ENCODE measurements around the gene TSPYL2.

DNA sequence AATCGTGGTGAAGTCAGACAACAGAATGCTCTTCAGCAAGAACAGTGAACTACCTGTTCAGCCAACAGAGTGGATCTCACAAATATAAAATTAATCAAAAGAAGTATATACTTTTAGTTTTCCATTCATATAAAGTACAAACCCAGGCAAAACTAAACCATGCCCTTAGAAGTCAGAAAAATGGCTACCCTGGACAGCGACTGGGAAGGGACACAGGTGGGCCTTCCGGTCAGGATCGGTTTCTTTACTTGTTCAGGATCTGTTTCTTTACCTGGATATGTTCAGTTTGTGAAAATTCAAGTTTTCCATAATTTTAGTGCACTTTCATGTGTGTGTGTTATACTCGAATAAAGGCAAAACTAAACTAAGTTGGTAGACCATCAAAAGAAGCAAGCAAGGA is 46.0 kb upstream of the TSPYL2 start:
- TF ChIP-seq, protein P1, sequence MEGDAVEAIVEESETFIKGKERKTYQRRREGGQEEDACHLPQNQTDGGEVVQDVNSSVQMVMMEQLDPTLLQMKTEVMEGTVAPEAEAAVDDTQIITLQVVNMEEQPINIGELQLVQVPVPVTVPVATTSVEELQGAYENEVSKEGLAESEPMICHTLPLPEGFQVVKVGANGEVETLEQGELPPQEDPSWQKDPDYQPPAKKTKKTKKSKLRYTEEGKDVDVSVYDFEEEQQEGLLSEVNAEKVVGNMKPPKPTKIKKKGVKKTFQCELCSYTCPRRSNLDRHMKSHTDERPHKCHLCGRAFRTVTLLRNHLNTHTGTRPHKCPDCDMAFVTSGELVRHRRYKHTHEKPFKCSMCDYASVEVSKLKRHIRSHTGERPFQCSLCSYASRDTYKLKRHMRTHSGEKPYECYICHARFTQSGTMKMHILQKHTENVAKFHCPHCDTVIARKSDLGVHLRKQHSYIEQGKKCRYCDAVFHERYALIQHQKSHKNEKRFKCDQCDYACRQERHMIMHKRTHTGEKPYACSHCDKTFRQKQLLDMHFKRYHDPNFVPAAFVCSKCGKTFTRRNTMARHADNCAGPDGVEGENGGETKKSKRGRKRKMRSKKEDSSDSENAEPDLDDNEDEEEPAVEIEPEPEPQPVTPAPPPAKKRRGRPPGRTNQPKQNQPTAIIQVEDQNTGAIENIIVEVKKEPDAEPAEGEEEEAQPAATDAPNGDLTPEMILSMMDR (conservative IDR thresholded peaks at IDR 0.05; ENCODE audit: low read depth, low read length), result no peak
- TF ChIP-seq SMC3 (IDR thresholded peaks at IDR 0.05; ENCODE audit: low read depth, low read length) (no peak), NFE2L2 (IDR thresholded peaks at IDR 0.05; ENCODE audit: low read depth, low read length) (no peak), RAD21 (IDR thresholded peaks at IDR 0.05; ENCODE audit: low read length) (no peak)
- TF ChIP-seq, protein P2, sequence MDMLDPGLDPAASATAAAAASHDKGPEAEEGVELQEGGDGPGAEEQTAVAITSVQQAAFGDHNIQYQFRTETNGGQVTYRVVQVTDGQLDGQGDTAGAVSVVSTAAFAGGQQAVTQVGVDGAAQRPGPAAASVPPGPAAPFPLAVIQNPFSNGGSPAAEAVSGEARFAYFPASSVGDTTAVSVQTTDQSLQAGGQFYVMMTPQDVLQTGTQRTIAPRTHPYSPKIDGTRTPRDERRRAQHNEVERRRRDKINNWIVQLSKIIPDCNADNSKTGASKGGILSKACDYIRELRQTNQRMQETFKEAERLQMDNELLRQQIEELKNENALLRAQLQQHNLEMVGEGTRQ (IDR thresholded peaks at IDR 0.05; ENCODE audit: low read depth, low read length), result no peak
- TF ChIP-seq, protein P3, sequence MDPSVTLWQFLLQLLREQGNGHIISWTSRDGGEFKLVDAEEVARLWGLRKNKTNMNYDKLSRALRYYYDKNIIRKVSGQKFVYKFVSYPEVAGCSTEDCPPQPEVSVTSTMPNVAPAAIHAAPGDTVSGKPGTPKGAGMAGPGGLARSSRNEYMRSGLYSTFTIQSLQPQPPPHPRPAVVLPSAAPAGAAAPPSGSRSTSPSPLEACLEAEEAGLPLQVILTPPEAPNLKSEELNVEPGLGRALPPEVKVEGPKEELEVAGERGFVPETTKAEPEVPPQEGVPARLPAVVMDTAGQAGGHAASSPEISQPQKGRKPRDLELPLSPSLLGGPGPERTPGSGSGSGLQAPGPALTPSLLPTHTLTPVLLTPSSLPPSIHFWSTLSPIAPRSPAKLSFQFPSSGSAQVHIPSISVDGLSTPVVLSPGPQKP (IDR thresholded peaks at IDR 0.05; ENCODE audit: borderline replicate concordance, low read depth, low read length), result no peak
